Measurements from ENCODE around the gene MACROD2. TPM values are rescaled to one million over a fixed set of nuclear protein-coding genes. Genes with fewer than 3 reads are reported as not detected.

The MACROD2 gene
- total RNA-seq, 2 donors from 2014 or later: 0.95 to 4.2 TPM

- Histone ChIP-seq H3K27ac (no peak overlapping the region), H3K4me1 (ENCODE audit: control insufficient read depth in 1 of 2, low read depth in 2 of 2) (no peaks in the 10 kb centered on the region), H3K36me3 (no peaks in the 10 kb centered on the region), H3K9me3 (no peaks in the 10 kb centered on the region), H3K27me3 (replicated peaks; ENCODE audit: insufficient read depth) (no peaks in the 10 kb centered on the region), H3K4me3 (no peak overlapping the region)
- DNase-seq (ENCODE audit: low spot score): no peak
- no peak for TF ChIP-seq CTCF (IDR thresholded peaks at IDR 0.05)
- no peak for ATAC-seq (ENCODE audit: insufficient number of reproducible peaks, low FRiP score, low read depth)
Measured at GRCh38 chr20:15575255-15575654, 1579.9 kb downstream of the MACROD2 start.

- no peaks in the 10 kb centered on the region for H3K4me1 ChIP-seq (ENCODE audit: control insufficient read depth in 1 of 2, low read depth in 2 of 2)
- ATAC-seq (ENCODE audit: insufficient number of reproducible peaks, low FRiP score, low read depth): no peak
Measured at GRCh38 chr20:15576411-15576810, 1581.1 kb downstream of the MACROD2 start.

GRCh38 chr20:15578113-15578512 is 1582.8 kb downstream of the MACROD2 start:
- no peaks in the 10 kb centered on the region for H3K36me3 ChIP-seq
- H3K9me3 ChIP-seq: no peaks in the 10 kb centered on the region
- no peak overlapping the region for H3K4me3 ChIP-seq
- no peaks in the 10 kb centered on the region for H3K27me3 ChIP-seq (replicated peaks; ENCODE audit: insufficient read depth)
- H3K27ac ChIP-seq: no peak overlapping the region
- no peaks in the 10 kb centered on the region for H3K4me1 ChIP-seq (ENCODE audit: control insufficient read depth in 1 of 2, low read depth in 2 of 2)
- ATAC-seq (ENCODE audit: insufficient number of reproducible peaks, low FRiP score, low read depth) (no peak), DNase-seq (ENCODE audit: low spot score) (no peak)
- TF ChIP-seq CTCF (IDR thresholded peaks at IDR 0.05): no peak

More at GRCh38 chr20:15576411-15576810, 1581.1 kb downstream of the MACROD2 start:
- TF ChIP-seq CTCF (IDR thresholded peaks at IDR 0.05): no peak
- H3K27ac ChIP-seq: no peak overlapping the region
- no peak overlapping the region for H3K4me3 ChIP-seq
- H3K9me3 ChIP-seq: no peaks in the 10 kb centered on the region
- no peaks in the 10 kb centered on the region for H3K27me3 ChIP-seq (replicated peaks; ENCODE audit: insufficient read depth)
- no peak for DNase-seq (ENCODE audit: low spot score)
- no peaks in the 10 kb centered on the region for H3K36me3 ChIP-seq

- Histone ChIP-seq H3K36me3 (no peaks in the 10 kb centered on the region), H3K4me1 (ENCODE audit: control insufficient read depth in 1 of 2, low read depth in 2 of 2) (no peaks in the 10 kb centered on the region), H3K27ac (no peak overlapping the region), H3K27me3 (replicated peaks; ENCODE audit: insufficient read depth) (no peaks in the 10 kb centered on the region), H3K9me3 (no peaks in the 10 kb centered on the region), H3K4me3 (no peak overlapping the region)
- DNase-seq (ENCODE audit: low spot score) (no peak), ATAC-seq (ENCODE audit: insufficient number of reproducible peaks, low FRiP score, low read depth) (no peak)
- TF ChIP-seq CTCF (IDR thresholded peaks at IDR 0.05): no peak
Measured at GRCh38 chr20:15579688-15580087, 1584.4 kb downstream of the MACROD2 start.

GRCh38 chr20:15582146-15582760 is 1586.9 kb downstream of the MACROD2 start:
- no peak overlapping the region for H3K4me3 ChIP-seq

More at GRCh38 chr20:15582146-15582760, 1586.9 kb downstream of the MACROD2 start:
- Histone ChIP-seq H3K27ac (no peak overlapping the region), H3K36me3 (no peaks in the 10 kb centered on the region), H3K27me3 (replicated peaks; ENCODE audit: insufficient read depth) (no peaks in the 10 kb centered on the region), H3K9me3 (no peaks in the 10 kb centered on the region), H3K4me1 (ENCODE audit: control insufficient read depth in 1 of 2, low read depth in 2 of 2) (no peaks in the 10 kb centered on the region)
- DNase-seq (ENCODE audit: low spot score): no peak
- no peak for TF ChIP-seq CTCF (IDR thresholded peaks at IDR 0.05)
- no peak for ATAC-seq (ENCODE audit: insufficient number of reproducible peaks, low FRiP score, low read depth)
